H9 (cell line): ENCODE data around the gene KIAA1671. TPM values are rescaled to one million over a fixed set of nuclear protein-coding genes. Genes with fewer than 3 reads are reported as not detected.

ENCODE experiments used
- DNase-seq: peaks from one replicate; pipeline ENCODE4 v3.0.0-alpha.2; 2017
- H2AFZ ChIP-seq: one replicate; pipeline ENCODE4 v1.6.1; 2013; ENCODE audit warnings: mild to moderate bottlenecking, low read length, control low read depth, moderate library complexity
- H2AK5ac ChIP-seq: 2 replicates; pipeline ENCODE4 v1.6.1; 2013; ENCODE audit warnings: low read length, control low read depth, mixed read lengths; ENCODE audit not compliant: insufficient read length
- H2BK120ac ChIP-seq: one replicate; pipeline ENCODE4 v1.6.1; 2013; ENCODE audit warnings: low read depth, mild to moderate bottlenecking, low read length, control low read depth, inconsistent platforms; ENCODE audit not compliant: poor library complexity, severe bottlenecking
- H2BK12ac ChIP-seq: 2 replicates; pipeline ENCODE4 v1.6.1; 2013; ENCODE audit warnings: low read length, control low read depth, mixed read lengths, low read depth; ENCODE audit not compliant: insufficient read length
- H2BK15ac ChIP-seq: 2 replicates; pipeline ENCODE4 v1.6.1; 2013; ENCODE audit warnings: low read depth, low read length, control low read depth
- H2BK20ac ChIP-seq: one replicate; pipeline ENCODE4 v1.6.1; 2013; ENCODE audit warnings: low read depth, mild to moderate bottlenecking, low read length, control low read depth, inconsistent platforms; ENCODE audit not compliant: poor library complexity, severe bottlenecking
- H2BK5ac ChIP-seq: 2 replicates; pipeline ENCODE4 v1.6.1; 2013; ENCODE audit warnings: low read length, control low read depth, mixed read lengths; ENCODE audit not compliant: insufficient read length
- H3K14ac ChIP-seq: 2 replicates; pipeline ENCODE4 v1.6.1; 2013; ENCODE audit warnings: low read length, control low read depth; ENCODE audit not compliant: insufficient read depth
- H3K18ac ChIP-seq: 2 replicates; pipeline ENCODE4 v1.6.1; 2013; ENCODE audit warnings: low read depth, mild to moderate bottlenecking, mixed read lengths, low read length, control low read depth; ENCODE audit not compliant: insufficient read length
- H3K23ac ChIP-seq: 2 replicates; pipeline ENCODE4 v1.6.1; 2013; ENCODE audit warnings: low read length, control low read depth, mixed read lengths, low read depth; ENCODE audit not compliant: insufficient read length
- H3K23me2 ChIP-seq: 2 replicates; pipeline ENCODE4 v1.6.1; 2013; ENCODE audit warnings: low read depth, mild to moderate bottlenecking, mixed read lengths, low read length, control low read depth; ENCODE audit not compliant: insufficient read length, poor library complexity, severe bottlenecking
- H3K27ac ChIP-seq: 2 replicates; pipeline ENCODE4 v1.5.1; 2013; ENCODE audit warnings: low read length, control low read depth, mixed read lengths, low read depth; ENCODE audit not compliant: insufficient read length
- H3K27me3 ChIP-seq: 2 replicates; pipeline ENCODE4 v1.6.1; 2013; ENCODE audit warnings: low read length, control low read depth, inconsistent platforms; ENCODE audit not compliant: insufficient read depth
- H3K4ac ChIP-seq: 2 replicates; pipeline ENCODE4 v1.6.1; 2013; ENCODE audit warnings: low read depth, mild to moderate bottlenecking, control low read depth, inconsistent platforms, low read length, moderate library complexity
- H3K4me1 ChIP-seq: 2 replicates; pipeline ENCODE4 v1.6.1; 2013; ENCODE audit warnings: low read length, control low read depth, inconsistent platforms; ENCODE audit not compliant: insufficient read depth
- H3K4me2 ChIP-seq: 2 replicates; pipeline ENCODE4 v1.6.1; 2013; ENCODE audit warnings: low read length, control low read depth, mixed read lengths; ENCODE audit not compliant: insufficient read length, insufficient read depth
- H3K56ac ChIP-seq: 2 replicates; pipeline ENCODE4 v1.6.1; 2013; ENCODE audit warnings: low read depth, mild to moderate bottlenecking, mixed read lengths, low read length, control low read depth; ENCODE audit not compliant: insufficient read length
- H3K79me1 ChIP-seq: 2 replicates; pipeline ENCODE4 v1.6.1; 2013; ENCODE audit warnings: low read depth, mild to moderate bottlenecking, moderate library complexity, low read length, control low read depth, inconsistent platforms; ENCODE audit not compliant: insufficient read depth, poor library complexity, severe bottlenecking
- H3K79me2 ChIP-seq: 2 replicates; pipeline ENCODE4 v1.6.1; 2013; ENCODE audit warnings: low read length, control low read depth, inconsistent platforms; ENCODE audit not compliant: insufficient read depth
- H3K9ac ChIP-seq: 2 replicates; pipeline ENCODE4 v1.6.1; 2013; ENCODE audit warnings: low read length, control low read depth, mixed read lengths; ENCODE audit not compliant: insufficient read length; ENCODE audit errors: extremely low read depth
- H3K9me3 ChIP-seq: one replicate; pipeline ENCODE4 v1.6.1; 2013; ENCODE audit warnings: low read depth, low read length, inconsistent platforms; ENCODE audit not compliant: control insufficient read depth
- H3T11ph ChIP-seq: one replicate; pipeline ENCODE4 v1.6.1; 2013; ENCODE audit warnings: mild to moderate bottlenecking, low read length, control low read depth, inconsistent platforms
- H4K20me1 ChIP-seq: one replicate; pipeline ENCODE4 v1.6.1; 2013; ENCODE audit not compliant: control insufficient read depth, insufficient read length, insufficient read depth
- H4K5ac ChIP-seq: 2 replicates; pipeline ENCODE4 v1.6.1; 2013; ENCODE audit warnings: low read depth, mild to moderate bottlenecking, mixed read lengths, low read length, control low read depth; ENCODE audit not compliant: insufficient read length
- H4K8ac ChIP-seq: replicated peaks from 2 replicates; pipeline ENCODE4 v1.6.1; 2013; ENCODE audit warnings: low read length, control low read depth, mixed read lengths, low read depth; ENCODE audit not compliant: insufficient read length
- H4K91ac ChIP-seq: 2 replicates; pipeline ENCODE4 v1.6.1; 2013; ENCODE audit warnings: low read depth, mild to moderate bottlenecking, moderate library complexity, mixed read lengths, low read length, control low read depth; ENCODE audit not compliant: insufficient read length
- H3K27ac Mint-ChIP-seq, 3 experiments: 2 replicates in 2 of 3; 3 replicates in 1 of 3; pipeline ENCODE4 v1.8.0; 2020 to 2021; ENCODE audit warnings: mixed read lengths in 3 of 3, mild to moderate bottlenecking in 1 of 3, moderate library complexity in 1 of 3
- H3K27me3 Mint-ChIP-seq: 2 replicates; pipeline ENCODE4 v1.8.0; 2021; ENCODE audit warnings: low read depth, mild to moderate bottlenecking, moderate library complexity, mixed read lengths
- H3K36me3 Mint-ChIP-seq, 3 experiments: 2 replicates in 2 of 3; 3 replicates in 1 of 3; pipeline ENCODE4 v1.8.0; 2020 to 2021; ENCODE audit warnings: low read depth in 3 of 3, mixed read lengths in 3 of 3; ENCODE audit not compliant: insufficient read depth in 1 of 3
- H3K4me1 Mint-ChIP-seq, 2 experiments: 2 replicates each; pipeline ENCODE4 v1.8.0; 2020; ENCODE audit warnings: mixed read lengths in 2 of 2
- H3K4me3 Mint-ChIP-seq, 2 experiments: 2 replicates in 1 of 2; 3 replicates in 1 of 2; pipeline ENCODE4 v1.8.0; 2020 to 2021; ENCODE audit warnings: mild to moderate bottlenecking in 2 of 2, mixed read lengths in 2 of 2, moderate library complexity in 1 of 2
- H3K9me3 Mint-ChIP-seq, 2 experiments: 2 replicates in 1 of 2; 3 replicates in 1 of 2; pipeline ENCODE4 v1.8.0; 2020; ENCODE audit warnings: mild to moderate bottlenecking in 2 of 2, mixed read lengths in 2 of 2, moderate library complexity in 1 of 2
- CTCF ChIP-seq: fragments of 200-600 bp; sonication (generic); conservative IDR thresholded peaks from 3 replicates; pipeline ENCODE4 v1.8.0; 2021; ENCODE audit warnings: antibody characterized with exemption, mild to moderate bottlenecking
- WGBS: extraction: QIAGEN DNeasy Blood & Tissue Kit; methylation state at CpG from one replicate; pipeline ENCODE4 v1.1.7; 2013; ENCODE audit warnings: missing lambda C conversion rate, low lambda C conversion rate, mixed read lengths; ENCODE audit not compliant: insufficient read length; ENCODE audit errors: extremely low coverage; 5-methylcytosine and 5-hydroxymethylcytosine counted together
- total RNA-seq: library from RNA; stranded (reverse); gene quantifications from 2 replicates; pipeline ENCODE4 v1.2.1, GENCODE V29; 2021

Gene KIAA1671
- total RNA-seq, 1 experiment from 2014 or later: 22.6 TPM

- Histone ChIP-seq H2BK15ac (no peak overlapping the region), H4K5ac (no peak overlapping the region), H3K27ac (no peak overlapping the region), H3K23me2 (no peaks in the 10 kb centered on the region), H4K20me1 (no peaks in the 10 kb centered on the region), H2BK20ac (no peak overlapping the region), H3K79me2 (no peaks in the 10 kb centered on the region), H3K4me2 (no peak overlapping the region), H2AFZ (no peak overlapping the region), H3T11ph (no peak overlapping the region), H3K56ac (no peak overlapping the region), H3K14ac (no peak overlapping the region), H3K4ac (no peak overlapping the region), H2AK5ac (no peak overlapping the region), H3K27me3 (no peaks in the 10 kb centered on the region), H3K18ac (no peak overlapping the region), H4K8ac (no peak overlapping the region), H3K9ac (no peak overlapping the region), H2BK120ac (no peak overlapping the region), H2BK12ac (no peak overlapping the region), H3K23ac (no peak overlapping the region), H3K4me1 (0 out of 2 replicates have a peak, but pooled peaks cover 2% of the 10 kb centered on the region), H2BK5ac (no peak overlapping the region), H3K9me3 (no peaks in the 10 kb centered on the region), H3K79me1 (no peaks in the 10 kb centered on the region), H4K91ac (no peak overlapping the region)
- Mint-ChIP-seq H3K4me3 (no peak overlapping the region), H3K4me1 (peaks cover 9 to 13% of the 10 kb centered on the region in 2 experiments; a peak in 3 of 4 replicates), H3K27me3 (no peaks in the 10 kb centered on the region), H3K36me3 (peaks cover 1 to 7% (median 5%) of the 10 kb centered on the region in 3 experiments; a peak in 3 of 7 replicates), H3K9me3 (no peaks in the 10 kb centered on the region; a peak in 1 of 5 replicates), H3K27ac (no peak overlapping the region; a peak in 1 of 7 replicates)
- no peak for DNase-seq
- no peak for TF ChIP-seq CTCF
- WGBS: no CpG with 5 or more reads among the region's 6 CpGs
Observed at GRCh38 chr22:25137577-25138525, 185.3 kb downstream of the KIAA1671 start.
